NCI-H146 treated with DMSO at 0.1 percent for 48 hours (cell line): ENCODE results near the gene LRRC3.
A peak's percentile ranks its signal among the peaks of the same experiment; 100 is the strongest.
"Not testable (repeated sequence)": the region's sequence is repeated elsewhere in the genome, so short reads cannot be mapped to it uniquely, and the experiment has no call there.

Experiments
- DNase-seq: peaks from one replicate; lab custom pipeline; 2025; ENCODE audit not compliant: unreplicated experiment; lab: John Stamatoyannopoulos, UW

The LRRC3 gene

DNA sequence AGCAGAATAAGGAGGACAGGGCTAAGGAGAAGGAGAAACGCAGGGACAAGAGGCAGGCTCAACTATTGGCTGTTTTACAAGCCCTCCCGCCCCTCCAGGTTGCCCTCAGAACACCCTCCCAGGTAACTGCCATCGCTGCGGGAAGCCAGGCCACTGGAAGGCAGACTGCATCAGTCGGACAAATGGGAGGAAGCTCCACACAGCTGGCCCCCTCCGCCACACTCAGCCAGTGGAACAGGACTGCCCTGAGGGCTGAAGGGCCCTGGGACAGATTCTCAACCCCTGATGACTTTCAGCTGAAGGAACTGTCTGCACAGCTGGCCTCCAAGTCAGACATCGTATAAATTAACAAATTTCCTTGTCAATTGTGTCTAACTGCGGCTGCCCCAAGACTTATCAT, 21.8 kb downstream of the LRRC3 start:
- peak; percentile 61 for DNase-seq

DNA sequence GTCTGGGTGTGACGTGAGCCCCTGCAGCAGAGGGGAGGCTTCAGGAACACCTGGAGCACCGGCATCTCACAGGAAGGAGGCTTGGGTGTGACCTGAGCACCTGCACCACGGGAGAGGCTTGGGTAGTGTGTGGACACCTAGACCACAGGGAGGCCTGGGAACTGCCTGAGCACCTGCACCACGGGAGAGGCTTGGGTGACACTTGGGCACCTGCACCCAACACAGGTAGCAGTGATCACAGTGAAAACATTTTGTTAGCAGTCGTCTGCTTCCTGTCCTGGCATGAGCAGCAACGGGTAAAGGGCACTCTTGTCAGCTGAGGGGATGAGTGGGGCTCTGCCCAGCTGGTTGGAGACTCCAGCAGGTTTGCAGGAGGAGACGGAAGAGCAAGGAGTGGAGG, 22.4 kb downstream of the LRRC3 start:
- no peak for DNase-seq

DNA sequence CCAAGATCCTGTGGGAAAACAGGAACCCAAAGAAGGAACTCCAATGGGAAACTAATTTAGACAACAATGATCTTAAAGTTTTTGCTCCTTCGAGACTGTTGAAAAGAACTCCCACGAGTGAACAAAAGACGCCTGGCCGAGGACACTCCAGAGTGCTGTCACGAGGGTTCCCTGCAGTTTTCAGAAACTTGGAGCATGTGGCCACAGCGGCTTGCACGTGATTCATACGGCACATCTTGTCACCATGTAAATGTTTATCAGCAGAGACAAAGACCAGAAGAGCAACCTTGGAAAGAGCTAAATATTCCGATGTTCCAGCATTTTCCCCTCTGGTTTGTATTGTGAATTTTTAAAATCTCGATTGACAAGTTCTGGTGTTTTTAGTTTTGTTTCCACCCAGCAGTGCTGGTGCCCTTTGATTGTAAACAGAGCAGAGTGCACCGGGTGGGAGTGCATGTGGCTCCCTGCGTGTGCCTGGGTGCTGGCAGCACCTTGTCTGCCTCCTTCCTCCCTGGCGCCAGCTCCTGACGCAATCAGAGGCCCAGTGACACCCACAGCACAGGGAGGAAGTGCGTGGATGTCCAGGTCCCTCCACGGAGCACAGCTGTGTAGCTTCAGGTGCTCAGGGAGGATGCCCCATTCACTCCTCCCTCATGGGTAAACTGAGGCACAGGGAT, 23.0 kb downstream of the LRRC3 start:
- DNase-seq: no peak

DNA sequence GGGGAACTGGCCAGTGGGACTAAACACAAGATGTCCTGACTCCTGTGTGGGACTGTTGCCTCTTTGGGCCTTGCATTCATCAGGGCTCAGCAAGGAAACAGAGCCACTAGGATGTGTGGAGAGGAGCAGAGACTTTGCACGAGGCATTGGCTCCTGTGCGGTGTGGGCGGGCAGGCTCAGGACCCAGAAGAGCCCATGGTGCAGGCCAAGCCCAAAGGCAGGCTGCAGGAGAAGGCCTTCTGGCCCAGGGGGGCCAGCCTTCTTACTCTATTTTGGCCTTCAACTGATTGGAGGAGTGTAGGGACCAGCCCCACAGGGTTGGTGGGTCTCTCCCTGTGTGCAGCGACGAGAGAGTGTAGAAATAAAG, 23.5 kb downstream of the LRRC3 start:
- DNase-seq: no peak

DNA sequence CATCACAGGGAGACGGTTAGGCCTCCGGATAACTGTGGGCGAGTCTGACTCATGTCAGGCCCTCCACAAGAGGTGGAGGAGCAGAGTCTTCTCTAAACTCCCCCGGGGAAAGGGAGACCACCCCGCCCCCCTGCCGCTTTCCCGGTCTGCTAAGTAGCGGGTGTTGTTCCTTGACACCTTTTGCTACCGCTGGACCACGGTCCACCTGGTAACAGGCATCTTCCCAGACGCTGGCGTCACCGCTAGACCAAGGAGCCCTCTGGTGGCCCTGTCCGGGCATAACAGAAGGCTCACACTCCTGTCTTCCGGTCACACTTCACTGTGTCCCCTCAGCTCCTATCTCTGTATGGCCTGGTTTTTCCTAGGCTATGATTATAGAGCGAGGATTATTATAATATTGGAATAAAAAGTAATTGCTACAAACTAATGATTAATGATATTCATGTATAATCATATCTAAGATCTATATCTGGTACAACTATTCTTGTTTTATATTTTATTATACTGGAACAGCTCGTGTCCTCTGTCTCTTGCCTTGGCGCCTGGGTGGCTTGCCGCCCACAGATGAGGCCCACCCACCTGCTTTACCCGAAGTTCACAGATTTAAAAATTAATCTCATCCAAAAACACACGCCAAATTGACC, 24.4 kb downstream of the LRRC3 start:
- not testable (repeated sequence) for DNase-seq

DNA sequence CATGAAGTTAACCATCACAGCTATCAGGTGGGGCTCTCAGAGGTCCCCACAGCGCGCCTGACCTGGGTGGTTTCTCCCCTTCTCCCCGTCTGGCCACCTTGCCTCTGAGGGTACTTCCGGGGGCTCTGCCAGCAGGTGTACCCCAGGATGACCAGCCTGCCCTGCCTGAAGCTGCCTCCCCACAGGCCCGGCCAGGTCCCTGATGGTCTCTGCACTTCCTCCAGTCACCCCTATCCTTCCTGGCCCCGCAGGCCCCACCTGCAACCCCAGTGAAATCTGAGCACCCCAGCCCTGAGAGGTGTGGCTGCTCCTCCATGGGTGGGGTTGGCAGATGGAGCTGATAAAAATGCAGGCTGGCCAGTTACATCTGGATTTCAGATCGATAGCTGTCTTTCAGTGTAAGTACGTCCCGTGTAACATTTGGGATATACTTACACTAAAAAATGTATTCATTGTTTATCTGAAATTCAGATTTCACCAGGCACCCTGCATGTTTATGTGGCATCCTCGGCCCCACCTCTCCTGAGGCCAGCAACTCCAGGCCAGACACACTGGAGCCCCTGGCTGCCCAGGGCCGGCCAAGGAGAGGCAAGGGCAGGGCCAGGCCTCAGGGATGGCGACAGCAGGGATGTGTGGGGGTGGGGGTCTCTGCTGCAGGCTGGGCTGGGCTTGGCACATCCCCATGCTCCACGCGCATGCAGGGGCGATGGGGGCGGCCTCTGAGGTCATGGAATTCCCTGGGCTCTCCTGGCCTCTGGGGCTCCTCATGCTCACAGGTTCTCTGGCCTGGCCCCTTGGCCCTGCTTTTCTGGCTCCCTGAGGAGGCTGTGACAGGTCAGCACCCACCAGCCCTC, 25.1 kb downstream of the LRRC3 start:
- DNase-seq: no peak

DNA sequence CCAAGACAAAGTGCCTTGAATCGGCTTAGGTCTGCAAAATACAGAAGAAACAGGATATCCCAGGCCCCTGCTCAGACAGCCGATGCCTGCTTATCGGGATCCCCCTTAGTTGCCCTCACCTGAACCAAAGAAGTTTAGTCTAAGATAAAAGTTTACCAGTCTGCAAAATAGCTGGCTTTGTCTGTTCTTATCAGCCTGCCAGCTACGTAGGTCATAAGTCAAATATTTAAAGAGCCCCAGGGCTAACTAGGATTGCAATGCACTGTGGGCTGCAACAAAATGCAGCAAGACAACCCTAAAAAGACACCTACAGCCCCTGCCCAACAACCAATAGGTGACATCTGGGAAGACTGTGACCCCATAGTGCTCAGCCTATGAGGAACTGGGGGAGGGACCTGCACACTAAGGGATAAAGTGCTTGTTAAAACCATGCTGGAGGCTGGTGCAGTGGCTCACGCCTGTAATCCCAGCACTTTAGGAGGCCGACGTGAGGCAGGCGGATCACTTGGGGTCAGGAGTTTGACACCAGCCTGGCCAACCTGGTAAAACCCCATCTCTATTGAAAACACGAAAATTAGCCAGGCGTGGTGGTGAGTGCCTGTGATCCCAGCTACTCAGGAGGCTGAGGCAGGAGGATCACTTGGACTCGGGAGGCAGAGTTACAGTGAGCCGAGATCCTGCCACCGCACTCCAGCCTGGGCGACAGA, 27.4 kb downstream of the LRRC3 start:
- no peak for DNase-seq

DNA sequence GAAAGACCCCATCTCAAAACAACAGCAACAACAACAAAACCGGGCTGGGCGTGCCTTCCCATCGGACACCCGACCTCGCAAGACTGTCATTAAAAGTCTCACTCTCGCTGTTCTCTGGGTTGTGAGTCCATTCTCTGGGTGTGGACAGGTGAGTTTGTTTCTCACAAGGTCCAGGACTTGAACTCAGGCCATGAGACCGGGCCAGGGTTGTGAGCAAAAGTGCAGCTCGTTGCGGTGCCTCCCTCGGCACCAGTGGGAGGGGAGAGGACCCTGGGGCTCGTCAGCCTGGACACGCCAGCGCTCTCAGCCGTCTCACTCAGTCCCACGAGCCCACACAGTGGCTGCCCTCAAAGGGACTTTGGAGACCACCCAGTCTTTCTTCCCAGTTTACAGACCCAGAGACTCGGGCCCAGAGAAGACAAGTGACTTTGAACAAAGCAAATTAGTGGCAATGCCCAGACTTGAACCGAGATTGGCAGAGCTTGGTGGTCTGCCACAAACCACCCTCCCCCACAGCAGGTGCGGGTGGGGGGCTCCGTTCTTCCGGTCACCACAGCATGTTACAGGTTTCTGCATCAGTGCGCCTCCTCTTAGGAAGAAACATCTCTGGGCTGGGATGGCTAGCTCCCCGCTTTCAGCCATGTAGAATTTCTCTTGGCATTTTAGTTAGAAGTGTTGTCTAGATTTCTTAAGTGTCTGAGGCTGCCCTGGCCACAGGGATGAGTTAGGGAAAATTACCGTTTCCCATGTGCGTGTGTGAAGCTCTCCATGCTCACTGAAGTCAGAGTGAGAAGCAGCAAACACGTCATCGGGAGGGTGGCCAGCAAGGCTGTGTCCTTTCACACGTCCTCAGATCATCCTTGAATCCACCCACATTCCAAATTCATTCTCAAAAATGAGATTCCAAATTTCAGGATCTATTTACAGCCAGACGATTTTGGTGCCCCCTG, 28.3 kb downstream of the LRRC3 start:
- no peak for DNase-seq

DNA sequence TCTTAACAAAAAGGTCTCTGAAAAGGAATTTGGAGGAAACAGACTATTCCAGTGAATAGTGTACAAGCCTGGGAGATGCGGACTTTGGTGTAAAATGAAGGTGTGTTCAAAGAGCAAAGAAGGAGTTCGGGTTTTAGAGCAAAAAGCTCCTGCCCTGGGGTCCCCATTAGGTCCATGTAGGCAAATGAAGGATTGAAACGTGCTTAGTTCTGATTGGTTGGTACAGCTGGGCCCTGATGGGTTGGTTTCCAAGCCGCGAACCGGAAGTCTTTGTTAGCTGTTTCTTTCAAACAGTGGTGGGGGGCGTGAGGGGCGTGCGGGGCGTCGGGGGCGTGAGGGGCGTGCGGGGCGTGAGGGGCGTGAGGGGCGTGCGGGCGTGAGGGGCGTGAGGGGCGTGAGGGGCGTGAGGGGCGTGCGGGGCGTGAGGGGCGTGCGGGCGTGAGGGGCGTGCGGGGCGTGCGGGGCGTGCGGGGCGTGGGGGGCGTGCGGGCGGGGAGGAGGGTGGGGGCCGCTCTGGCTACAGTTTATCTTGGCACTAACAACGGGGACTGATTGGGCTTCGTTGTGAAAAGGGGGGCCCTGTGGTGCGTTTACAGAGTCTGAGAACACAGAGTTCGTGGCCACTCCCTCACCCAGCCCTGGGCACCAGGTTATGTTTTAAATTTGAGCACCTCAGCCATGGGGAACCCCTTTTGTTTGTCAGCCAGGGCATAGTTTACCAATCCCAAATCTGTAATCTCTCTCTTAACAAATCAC, 29.4 kb downstream of the LRRC3 start:
- DNase-seq: no peak

DNA sequence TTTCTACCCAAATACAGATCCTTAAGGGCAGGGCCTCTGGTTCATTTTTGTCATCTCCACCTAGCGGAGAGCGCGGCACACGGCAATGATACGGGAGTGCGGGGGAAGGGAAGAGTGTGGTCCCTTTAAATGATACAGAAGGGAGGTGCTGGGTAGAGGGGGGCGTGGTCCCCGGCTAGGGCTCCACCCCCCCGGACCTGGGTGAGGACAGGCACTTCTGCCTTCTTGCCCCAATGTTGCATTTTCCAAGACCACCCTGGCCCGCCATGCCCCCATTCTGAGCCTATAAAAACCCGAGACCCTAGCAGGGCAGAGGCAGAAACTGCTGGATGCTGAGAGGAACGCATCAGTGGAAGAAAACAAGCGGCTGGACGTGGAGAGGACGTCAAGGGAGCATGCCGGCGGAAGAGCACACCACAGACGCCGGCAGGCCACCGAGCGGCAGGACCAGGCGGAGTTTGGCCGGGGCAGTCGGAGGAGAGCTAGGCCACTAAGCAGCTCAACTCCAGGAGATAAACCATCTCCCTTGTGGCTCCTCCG, 30.0 kb downstream of the LRRC3 start:
- peak; percentile 49 for DNase-seq

DNA sequence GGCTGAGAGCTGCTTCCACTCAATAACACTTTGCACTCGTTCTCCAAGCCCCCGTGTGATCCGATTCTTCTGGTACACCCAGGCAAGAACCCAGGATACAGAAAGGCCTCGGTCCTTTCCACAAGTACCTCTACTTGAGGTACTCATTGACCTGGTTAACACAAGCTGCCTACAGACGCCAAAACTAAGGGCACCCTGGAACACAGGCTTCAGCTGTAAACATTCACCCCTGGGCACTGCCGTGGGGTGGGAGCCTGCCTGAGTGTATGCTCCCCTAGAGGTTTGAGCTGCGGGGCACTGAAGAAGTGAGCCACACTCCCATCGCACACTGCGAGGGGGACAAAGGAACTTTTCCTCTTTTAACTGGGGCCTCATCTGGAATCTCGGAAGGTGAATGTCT, 30.5 kb downstream of the LRRC3 start:
- DNase-seq: no peak

DNA sequence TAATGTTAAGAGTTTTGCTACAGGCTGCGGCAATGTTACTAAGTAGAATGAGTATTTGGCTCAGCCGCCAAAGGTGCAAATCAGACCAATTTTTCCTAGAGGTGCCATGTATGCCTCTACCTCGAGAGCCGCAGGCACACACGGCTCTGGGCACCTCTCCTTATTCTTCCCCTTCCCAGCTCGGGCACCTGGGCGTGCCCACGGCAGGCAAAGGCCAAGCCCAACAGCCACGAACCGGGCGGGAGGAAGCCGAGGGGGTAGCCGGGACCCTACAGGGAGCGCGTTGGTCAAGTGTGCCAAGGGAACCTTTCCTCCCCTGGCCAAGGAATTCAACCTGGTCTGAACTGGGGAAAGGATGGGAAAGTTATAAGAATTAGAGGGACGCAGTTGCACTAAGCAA, 31.0 kb downstream of the LRRC3 start:
- DNase-seq: no peak

DNA sequence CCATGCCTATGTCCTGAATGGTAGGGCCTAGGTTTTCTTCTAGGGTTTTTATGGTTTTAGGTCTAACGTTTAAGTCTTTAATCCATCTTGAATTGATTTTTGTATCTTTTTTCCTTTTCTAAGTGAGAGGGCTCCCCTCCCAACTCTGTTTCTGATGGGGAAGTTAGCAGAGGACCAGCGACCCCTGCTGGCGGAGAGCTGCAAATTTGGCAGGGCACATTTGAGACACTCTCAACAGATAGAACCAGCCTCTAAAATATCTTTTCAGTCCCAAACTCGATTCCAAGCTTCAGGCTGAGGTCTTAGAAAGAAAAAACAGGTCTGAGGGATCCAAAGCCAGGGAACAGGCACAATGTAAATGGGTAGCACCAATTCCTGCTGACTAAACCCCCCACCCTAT, 32.5 kb downstream of the LRRC3 start:
- DNase-seq: no peak

DNA sequence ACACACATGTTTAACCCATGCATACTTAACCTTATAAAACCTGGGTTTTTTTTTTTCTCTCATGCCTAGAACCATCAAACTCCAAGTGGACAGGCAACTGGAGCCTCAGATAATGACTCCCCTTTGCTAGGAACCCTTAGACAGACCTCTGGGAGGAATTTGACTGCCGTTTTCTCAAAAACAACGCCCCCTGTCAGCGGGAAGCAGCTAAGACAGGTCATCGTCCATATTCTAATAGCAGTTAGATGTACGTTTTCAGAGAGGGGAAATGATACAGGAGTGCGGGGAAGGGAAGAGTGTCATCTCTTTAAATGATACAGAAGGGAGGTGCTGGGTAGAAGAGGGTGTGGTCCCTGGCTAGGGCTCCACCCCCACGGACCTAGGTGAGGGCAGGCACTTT, 34.7 kb downstream of the LRRC3 start:
- DNase-seq: no peak

DNA sequence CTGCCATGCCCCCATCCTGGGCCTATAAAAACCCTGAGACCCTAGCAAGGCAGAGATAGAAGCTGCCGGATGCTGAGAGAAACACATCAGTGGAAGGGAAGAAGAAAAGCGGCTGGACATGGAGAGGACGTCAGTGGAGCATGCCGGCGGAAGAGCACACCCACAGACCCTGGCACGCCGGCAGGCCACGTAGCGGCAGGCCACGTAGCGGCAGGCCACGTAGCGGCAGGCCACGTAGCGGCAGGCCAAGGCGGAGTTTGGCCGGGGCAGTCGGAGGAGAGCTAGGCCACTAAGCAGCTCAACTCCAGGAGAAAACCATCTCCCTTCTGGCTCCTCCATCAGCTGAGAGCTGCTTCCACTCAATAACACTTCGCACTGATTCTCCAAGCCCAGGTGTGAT, 35.1 kb downstream of the LRRC3 start:
- no peak for DNase-seq

DNA sequence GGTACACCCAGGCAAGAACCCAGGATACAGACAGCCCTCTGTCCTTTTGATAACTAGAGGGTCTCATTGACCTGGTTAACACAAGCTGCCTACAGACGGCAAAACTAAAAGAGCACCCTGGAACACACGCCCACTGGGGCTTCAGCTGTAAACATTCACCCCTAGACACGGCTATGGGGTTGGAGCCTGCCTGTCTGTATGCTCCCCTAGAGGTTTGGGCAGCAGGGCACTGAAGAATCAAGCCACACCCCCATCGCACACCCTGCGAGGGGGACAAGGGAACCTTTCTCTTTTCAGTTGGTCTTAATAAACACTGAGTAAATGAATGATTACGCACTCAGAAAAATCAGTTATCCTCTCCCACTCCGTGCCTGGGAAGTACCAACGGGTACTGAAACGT, 35.5 kb downstream of the LRRC3 start:
- DNase-seq: no peak

DNA sequence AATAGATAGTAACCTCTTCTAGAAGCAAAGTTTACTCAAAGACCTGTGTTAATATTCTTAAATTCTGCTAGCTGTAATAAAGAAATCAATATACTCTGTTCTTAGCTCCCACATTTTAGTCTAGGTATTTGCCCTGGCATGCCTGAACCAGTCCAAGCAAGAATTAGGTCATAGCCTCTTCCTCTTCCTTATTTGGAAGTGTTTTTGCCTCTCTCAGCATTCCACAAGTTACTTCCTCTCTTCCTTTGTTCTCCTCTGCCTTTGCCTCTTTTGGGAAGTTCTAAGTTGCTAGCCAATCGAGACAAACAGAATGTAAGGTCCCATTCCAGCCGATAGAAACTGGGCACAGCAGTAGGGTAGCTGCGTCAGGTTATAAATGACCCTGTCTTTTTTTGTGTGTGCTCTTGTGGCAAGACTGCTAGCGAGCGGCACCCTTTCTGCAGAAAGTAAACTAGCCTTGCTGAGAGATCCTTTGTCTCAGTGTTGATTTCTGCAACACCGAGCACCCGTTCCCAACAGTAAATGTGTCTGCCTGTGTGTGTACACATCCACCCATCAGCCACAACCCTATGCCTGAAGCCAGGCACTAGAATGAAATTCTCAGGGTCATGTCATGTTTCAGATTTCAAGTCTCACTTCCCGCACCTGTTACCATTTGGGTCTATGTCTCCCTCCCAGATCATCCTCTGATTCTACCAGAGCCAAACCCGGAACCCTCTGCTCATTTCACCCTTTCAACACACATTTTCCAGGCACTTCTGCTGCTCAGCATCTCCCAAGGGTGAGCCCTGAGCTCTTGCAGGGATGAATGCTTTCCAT, 37.5 kb downstream of the LRRC3 start:
- no peak for DNase-seq

DNA sequence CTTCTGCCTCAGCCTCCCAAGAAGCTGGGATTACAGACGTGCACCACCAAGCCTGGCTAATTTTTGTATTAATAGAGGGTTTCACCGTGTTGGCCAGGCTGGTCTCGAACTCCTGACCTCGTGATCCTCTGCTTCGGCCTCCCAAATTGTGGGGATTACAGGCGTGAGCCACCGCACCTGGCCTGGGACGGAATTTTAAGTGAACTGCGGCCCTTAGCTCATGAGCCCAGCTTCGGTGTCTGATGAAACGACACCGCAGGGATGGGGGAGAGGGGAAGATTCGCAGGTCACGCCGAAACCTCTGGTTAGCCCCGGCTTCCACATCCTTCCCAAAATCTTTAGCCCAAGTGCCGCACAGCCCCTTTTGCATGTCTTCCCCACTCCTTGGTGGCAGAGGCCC, 39.1 kb downstream of the LRRC3 start:
- no peak for DNase-seq

DNA sequence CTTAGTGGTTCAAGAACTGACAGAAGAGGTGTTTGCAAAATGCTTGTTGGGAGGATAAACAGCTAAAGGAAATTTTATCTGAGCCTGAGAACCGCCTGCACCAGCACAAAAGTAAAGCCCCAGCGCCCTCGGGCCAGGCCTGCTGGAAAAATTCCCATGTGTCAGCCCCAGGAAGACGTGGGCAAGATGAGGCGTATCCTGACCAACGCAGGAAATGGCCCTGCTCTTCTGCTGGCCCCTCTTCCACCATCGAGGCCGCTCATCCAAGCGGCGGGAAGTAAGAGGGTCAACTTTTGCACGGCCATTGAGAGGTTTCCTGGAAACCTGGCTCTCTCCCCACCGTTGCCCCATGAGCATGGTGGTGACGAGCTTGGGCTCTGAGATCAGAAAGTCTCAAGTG, 39.6 kb downstream of the LRRC3 start:
- DNase-seq: no peak
